ENCODE results near the gene PRR5.

DNA sequence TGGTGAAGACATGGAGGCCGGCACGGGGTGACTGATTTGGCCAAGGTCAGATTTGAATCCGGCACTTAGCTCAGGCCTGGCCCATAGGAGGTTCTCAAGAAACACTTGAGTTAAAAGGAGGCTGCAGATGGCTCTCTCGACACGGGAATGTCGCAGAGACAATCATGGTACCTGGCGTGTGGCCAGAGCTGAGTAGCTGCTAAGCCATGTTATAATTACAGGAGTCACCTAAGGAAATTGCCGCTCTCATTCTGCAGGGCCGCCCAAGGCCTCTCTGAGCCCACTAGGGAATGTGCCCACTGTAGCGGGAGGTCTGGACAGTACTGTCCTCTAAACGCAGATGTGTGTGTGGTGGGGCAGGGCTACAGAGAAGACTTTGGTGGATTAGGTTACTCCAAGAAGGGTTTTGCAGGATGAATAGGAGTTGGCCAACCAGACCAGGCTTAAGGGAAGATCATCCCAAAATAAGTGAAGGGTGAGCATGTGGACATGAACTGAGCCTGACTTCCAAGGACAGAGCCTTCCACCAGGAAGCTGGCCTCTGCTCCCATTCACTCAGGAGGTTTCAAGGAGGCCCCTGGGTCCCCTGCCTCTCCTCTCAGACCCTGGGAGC is 19.3 kb upstream of the PRR5 start:
- TF ChIP-seq, protein P1, sequence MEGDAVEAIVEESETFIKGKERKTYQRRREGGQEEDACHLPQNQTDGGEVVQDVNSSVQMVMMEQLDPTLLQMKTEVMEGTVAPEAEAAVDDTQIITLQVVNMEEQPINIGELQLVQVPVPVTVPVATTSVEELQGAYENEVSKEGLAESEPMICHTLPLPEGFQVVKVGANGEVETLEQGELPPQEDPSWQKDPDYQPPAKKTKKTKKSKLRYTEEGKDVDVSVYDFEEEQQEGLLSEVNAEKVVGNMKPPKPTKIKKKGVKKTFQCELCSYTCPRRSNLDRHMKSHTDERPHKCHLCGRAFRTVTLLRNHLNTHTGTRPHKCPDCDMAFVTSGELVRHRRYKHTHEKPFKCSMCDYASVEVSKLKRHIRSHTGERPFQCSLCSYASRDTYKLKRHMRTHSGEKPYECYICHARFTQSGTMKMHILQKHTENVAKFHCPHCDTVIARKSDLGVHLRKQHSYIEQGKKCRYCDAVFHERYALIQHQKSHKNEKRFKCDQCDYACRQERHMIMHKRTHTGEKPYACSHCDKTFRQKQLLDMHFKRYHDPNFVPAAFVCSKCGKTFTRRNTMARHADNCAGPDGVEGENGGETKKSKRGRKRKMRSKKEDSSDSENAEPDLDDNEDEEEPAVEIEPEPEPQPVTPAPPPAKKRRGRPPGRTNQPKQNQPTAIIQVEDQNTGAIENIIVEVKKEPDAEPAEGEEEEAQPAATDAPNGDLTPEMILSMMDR (IDR thresholded peaks at IDR 0.05): no peak
- no peak for TF ChIP-seq EZH2 (IDR thresholded peaks at IDR 0.05; ENCODE audit: borderline replicate concordance, insufficient read depth, low read depth, low read length, poor library complexity, severe bottlenecking)

Measured in B cell (primary cell).